ENCODE data around the gene TDG. TPM values are rescaled to one million over a fixed set of nuclear protein-coding genes. Genes with fewer than 3 reads are reported as not detected.
A peak's percentile ranks its signal among the peaks of the same experiment; 100 is the strongest.
"Not testable (repeated sequence)": the region's sequence is repeated elsewhere in the genome, so short reads cannot be mapped to it uniquely, and the experiment has no call there.

TDG gene
- total RNA-seq, 1 experiment from 2014 or later, result 20.2 TPM

DNA sequence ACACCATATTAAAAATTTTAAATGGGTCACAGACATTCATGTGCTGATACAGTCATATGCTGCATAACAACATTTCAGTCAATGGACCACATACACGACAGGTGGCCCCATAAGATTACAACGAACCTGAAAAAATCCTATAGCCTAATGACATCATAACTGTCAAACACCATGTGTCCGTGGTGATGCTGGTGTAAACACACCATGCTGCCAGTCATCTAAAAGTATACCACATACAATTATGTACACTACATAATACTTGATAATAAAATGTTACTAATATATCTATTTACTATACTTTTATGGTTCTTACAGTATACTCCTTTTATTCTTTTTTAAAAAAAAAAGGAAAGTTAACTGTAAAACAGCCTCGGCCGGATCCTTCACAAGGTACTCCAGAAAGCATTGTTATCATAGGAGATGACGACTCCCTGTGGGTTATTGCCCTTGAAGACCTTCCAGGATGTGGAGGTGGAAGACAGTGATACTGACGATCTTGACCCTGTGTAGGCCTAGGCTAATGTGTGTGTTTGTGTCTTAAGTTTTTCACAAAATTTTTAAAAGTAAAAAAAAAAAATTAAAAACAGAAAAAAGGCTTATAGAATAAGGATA lies 5.0 kb upstream of the TDG start:
- no peak for DNase-seq (ENCODE audit: low read depth)

DNA sequence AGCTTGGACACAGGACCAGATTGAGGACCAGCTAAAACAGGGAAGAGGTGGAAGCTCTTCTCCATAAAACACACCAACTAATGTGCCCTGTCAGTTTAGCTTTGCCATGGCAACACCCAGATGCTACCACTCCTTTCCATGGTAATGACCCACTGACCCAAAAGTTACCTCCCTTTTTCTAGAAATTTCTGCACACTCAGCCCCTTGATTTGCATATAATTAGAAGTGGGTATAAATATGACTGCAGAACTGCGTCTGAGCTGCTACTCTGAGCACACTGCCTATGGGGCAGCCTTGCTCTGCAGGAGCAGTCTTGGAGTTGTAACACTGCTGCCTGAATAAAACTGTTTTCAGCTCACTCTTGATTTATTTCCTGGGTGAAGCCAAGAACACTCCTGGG lies 3.2 kb upstream of the TDG start:
- DNase-seq (ENCODE audit: low read depth), result no peak

DNA sequence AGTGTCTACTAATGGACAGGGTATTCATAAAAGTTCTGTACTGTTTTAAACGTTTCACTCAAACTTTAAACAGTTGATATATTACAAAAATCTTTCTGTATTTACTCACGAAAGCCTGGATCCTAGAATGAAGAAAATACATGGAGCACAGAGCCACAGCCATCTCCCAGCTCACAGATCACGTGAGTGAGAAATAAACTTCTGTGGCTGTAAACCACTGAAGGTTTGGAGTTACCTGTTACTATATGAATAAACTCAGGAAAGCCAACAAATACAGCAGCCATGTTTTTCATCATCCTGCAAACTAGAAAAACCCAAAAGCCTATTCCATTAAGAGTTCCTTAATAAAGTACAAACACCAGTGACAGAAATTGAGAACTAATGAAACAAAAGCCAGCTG lies 867 bp upstream of the TDG start:
- no peak for DNase-seq (ENCODE audit: low read depth)

DNA sequence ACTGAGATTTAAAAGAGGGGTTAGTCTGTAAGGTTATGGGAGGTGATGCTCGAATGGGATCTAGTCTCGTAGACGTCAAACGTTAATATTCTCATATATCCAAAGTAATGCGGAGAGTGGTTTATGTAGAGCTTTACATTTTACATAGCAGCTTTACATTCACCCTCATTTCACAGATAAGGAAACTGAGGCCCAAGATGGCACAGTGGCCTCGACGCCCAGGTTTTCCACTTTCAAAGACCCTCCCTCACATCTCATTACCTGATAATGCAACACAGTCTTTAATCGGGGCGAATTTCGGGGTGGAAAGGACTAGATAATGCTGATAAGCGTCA lies 450 bp upstream of the TDG start:
- DNase-seq (ENCODE audit: low read depth), result no peak

DNA sequence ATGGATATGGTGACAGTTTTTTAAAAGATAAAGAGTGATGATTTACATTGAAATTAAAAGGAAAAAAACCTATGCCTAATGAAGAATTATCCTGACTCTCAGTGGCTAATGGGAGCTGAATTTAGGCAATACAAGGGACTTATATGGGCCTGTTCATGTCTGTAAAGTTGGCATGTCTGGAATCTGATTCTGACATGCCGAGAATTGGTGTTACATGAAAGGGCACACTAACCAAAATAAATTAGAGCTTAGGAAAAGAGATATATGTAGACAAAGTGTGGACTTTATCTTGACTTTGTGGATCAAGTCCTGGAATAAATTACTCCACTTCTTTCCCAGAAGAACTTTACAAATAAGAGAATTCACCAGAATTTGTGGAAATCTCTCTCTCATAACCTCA lies 1.1 kb downstream of the TDG start:
- peak; percentile 7 for DNase-seq (ENCODE audit: low read depth)

DNA sequence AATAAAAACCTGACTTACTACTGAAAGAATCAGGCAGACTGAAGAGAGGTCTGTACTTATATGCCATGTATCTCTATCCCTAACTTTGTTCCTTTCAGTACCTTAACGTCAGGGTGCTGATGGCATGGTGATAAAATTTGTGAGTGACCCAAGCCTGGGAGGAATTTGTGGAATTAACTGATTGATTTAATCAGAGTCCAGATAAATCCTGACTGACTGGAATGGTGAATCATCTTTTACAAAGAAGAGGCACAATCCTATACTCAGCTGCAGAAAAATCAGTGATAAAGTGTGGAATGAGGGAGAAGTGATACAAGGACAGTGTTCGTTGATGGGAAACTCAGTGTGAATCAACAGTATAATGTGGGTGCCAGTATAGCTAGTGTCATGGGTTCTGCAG lies 3.7 kb downstream of the TDG start:
- no peak for DNase-seq (ENCODE audit: low read depth)

DNA sequence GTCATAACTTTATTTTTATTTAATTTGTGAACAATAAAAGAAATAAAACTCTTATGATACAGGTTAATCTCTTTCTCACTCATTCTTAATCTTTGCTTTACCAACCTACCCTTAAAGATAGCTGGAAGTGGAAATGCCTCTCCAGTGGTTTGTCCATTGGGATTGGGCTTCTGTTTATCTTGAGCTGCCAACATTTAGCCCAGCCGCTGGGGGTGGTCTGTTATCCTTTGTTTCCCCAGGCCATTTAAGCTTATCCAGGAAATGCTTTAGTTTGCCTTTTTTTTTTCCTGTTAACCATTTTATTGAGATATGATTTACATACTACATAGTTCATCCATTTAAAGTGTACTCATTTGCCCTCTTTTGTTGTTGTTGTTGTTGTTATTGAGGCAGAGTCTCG lies 8.2 kb downstream of the TDG start:
- DNase-seq (ENCODE audit: low read depth), result no peak

DNA sequence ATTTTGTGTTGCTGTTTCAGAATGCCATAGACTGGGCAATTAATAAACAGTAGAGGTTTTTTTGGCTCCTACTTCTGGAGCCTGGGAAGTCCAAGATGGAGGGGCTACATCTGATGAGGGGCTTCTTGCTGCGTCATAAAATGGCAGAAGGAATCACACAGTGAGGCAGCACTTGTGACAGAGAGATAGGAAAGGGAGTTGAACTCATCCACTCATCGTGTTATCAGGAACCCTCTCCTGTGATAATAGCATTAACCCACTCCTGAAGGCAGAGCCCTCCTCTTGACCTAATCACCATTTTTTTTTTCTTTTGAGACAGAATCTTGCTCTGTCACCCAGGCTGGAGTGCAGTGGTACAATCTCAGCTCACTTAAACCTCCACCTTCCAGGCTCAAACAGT lies 9.7 kb downstream of the TDG start:
- DNase-seq (ENCODE audit: low read depth), result no peak

DNA sequence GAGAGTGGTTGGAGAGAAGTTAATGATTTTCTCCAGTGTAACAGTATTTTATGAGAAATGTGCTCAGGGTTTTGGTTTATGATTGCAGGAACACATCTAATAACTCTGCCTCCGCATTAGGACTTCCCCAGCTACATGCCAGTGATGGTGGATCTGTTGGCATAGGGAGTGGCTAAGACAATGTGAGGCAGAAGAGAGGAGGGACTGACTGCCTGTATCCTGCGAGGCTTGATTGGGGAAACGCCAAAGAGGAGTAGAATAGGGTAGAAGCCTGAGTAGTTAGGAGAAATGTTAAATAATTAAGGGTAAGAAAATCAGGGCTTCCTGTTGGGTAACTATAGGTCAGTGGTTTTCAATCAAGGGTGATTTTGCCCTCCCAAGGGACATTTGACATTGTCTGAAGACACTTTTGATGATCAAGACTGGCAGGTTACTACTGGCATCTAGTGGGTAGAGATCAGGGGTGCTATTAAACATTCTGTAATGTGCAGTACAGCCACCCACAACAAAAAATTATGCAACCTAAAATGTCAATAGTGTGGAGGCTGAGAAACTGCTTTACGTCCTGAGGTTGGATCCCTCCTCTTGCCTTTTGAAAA lies 12.8 kb downstream of the TDG start:
- no peak for DNase-seq (ENCODE audit: low read depth)

DNA sequence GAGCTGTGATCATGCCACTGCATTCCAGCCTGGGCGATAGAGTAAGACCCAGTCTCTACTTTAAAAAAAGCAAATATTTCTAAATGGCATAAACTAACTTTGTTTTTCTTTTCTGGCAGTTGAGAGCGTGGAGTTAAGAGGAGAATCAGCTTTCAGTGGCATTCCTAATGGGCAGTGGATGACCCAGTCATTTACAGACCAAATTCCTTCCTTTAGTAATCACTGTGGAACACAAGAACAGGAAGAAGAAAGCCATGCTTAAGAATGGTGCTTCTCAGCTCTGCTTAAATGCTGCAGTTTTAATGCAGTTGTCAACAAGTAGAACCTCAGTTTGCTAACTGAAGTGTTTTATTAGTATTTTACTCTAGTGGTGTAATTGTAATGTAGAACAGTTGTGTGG lies 21.2 kb downstream of the TDG start:
- DNase-seq (ENCODE audit: low read depth), result no peak

DNA sequence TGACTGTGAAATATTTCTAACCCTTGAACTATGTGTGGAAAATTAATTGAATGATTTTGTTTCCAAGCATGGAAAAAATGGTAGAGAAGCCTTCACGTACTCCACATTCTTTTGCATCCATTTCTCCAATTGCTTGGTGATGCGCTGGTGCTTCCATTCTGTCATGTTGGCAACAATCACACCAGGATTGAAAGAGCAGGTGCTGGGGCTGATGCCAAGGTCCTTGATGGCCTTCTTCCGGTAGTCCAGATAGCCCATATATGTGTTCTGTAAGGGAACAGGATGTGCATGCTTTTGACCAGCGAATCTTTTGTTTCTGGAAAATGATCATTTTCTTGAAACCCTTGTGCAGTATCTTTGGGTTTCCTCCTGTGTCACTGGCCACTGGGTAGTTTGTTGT lies 28.6 kb downstream of the TDG start:
- no peak for DNase-seq (ENCODE audit: low read depth)

DNA sequence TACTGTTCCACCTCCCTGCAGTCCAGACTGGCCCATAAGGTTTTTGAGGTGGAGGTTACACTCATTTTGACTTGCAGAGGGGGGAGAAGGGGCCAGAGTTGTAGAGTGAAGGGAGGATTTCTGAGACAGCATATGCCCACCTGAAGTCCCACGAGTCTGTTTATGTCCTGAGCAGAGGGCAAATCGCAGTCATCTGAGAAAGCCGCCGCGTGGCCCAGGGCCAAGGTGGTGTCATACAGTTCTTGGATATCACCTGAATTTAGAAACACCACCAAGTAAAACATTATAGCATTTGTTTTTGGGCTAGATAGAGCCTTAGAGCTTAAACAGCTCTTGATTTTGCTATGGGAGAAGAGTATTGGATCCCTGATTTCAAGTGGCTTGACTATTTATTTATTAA lies 30.9 kb downstream of the TDG start:
- DNase-seq (ENCODE audit: low read depth), result no peak

DNA sequence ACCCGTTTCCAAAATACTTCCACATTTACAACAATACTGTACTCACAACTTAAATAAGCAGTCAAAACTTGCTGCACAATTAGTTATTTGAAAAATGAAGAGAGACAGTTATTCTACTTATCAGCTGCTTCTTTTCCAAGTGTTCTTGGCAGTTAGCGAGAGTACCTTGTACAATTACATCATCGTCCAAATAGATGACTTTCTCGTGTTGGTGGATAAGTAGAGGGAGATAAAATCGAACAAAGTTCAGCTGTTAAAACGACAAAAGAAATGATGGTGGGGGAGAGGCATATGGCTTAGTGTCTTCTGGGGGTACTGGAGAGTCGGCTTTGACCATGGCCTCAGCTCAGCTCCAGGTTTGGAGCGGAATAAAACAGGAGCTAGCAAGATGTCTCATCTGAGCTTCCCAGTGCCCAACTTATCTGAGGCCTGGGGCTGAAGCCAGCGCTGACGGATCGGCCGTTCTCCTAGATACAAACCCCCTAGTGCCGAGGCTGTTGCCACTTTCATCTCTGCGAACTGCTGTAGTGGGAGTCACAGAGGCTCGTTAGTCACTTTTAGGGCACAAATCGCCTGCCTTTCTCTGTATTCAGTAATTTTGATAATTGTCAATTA lies 31.7 kb downstream of the TDG start:
- DNase-seq (ENCODE audit: low read depth), result no peak

DNA sequence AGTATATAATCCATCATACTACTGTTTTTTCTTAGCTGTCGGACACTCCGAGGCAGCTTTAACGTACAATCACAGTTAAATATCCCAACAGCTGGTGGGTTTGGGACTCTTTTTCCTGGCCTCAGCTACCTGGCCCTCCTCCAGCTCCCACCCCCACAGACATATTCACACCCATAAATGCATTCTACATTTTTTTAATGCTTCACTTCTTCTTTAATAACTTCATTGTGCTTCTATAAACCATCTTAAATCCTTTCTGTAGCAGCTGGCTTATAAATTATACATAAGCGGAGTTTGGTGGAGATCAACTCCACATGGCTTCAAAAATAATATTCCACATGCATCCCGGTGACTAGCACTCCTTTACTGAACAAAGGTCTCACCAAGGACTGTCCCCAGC lies 33.3 kb downstream of the TDG start:
- DNase-seq (ENCODE audit: low read depth), result no peak

DNA sequence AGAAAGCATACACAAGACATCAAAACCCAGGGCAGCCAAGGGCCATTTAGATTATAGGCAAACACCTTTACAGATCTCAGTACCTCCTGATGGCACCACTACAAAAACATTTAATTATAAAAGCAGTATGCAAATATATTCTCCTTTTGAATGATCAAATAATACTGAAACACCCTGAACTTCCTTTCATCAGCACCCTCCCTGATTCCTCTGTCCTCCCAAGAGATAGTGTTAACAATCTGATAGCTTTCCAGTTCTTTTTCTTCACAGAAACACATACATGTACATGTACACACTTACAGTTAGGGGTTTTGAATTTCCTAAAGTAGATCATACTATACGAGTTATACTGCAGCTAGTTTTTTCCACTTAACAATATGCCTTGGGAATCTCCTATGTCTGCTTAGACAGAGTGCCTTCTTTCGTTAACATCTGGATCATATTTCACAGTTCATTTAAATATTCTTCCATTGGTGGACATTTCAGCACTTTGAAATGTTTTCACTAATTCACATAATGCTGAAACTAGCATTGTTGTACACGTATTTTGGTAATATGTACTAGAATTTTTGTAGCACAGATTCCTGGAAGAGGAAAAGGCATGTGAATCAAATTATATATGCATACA lies 35.2 kb downstream of the TDG start:
- peak; percentile 9 for DNase-seq (ENCODE audit: low read depth)

DNA sequence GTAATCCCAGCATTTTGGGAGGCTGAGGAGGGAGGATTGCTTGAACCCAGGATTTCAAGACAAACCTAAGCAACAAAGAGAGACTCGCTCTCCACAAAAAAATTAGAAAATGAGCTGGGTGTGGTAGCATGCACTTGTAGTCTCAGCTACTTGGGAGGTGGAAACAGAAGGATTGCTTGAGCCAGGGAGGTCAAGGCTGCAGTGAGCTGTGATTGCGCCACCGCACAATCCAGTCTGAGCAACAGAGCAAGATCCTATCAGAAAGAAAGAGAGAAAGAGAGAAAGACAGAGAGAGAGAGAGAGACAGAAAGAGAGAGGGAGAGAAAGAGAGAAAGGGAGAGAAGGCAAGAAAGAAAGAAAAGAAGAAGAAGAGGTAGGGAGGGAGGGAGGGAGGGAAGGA lies 37.0 kb downstream of the TDG start:
- DNase-seq (ENCODE audit: low read depth), result no peak

DNA sequence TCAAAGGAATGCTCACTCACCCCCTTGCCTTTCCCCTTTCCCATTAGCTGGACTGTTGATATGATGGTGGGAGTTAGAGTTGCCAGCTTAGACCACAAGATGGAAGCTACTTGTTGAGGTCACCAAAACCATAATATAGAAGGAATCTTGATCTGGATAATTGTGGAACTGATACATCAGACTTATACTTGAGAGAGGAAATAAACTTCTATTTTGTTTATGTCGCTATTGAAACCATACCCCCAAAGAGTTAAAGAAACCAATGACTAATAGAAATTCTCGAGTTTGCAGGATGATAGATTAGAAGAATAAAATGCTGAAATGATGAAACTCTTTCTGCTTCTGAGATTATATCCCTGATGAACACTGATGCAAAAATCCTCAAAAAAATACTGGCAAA lies 37.9 kb downstream of the TDG start:
- DNase-seq (ENCODE audit: low read depth), result no peak

DNA sequence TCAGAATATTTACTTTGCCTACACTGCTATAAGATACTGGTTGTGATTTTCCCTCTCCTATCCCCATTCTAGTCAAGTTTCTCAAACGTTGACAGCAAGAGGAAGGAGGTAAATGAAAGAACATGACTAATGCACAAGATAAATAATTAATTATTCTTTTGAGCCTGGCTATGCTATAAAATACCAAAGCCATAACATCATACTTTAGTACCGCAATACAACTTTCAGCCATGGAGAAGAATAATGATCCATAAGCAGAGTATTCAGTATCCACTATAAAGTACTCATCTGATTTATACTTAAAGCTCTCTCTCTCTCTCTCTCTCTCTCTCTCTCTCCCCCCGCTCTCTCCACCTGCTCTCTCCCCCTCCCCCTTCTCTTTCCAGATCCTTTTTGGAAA lies 41.3 kb downstream of the TDG start:
- peak; percentile 37 for DNase-seq (ENCODE audit: low read depth)

DNA sequence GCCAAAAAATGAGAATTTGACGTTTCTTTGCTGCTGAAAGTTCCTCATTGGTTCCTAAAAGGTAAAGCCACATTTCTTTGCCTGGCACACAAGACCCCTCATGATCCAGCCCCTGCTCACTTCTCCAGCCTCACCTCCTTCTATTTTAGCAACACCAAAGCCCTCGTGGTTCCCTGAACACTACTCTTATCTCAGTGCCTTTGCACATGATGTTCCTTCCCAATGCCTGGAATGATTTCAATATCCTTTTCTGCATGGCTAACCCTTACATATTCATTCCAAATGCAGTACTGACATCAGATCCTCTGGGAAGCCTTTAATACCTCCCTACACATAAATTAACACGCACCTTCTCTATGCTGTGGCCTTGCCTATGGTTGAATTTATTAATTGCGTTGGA lies 44.4 kb downstream of the TDG start:
- DNase-seq (ENCODE audit: low read depth), result no peak

DNA sequence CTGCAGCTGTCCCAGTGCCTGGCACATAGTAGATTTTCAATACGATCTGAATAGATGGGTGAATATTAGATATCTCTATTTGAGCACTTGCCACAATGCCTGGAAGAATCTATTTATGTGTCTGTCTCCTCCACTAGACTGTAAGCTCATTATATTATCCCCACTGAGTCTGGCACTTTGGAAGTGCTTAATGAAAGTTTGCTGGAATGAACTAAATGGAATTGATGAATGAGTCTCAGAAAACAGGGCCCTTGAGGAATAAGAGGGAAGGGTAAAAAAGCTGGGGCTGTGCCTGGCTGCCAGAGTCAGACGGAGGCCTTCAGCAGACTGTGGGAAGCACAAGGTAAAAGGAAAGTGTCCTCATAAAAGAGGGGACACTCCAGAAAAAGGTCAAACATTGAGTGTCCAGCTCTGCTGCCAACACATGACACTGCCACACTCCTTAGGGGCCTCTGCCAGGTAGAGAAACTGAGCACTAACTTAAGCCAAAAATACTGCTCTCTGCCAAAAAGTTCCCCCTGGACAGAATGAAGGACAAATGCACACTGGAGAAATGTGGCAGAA lies 45.0 kb downstream of the TDG start:
- no peak for DNase-seq (ENCODE audit: low read depth)

DNA sequence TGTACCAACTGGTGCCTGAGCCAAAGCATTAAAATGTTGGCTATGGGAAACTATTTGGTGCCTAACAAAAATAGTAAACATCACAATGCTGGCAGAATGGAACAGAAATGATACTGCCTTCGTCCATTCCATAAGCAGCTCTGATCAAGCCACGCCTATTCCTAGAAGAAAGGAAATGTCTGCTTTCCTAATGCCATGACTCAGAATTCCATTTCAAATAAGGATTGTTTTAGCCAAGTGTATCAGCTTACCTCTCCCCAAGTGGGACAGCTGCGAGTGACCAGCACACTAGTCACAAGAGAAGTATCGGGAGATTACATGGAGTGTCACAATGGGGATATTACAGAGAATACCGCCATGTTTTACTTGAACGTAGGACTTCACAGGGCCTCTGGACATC lies 45.6 kb downstream of the TDG start:
- peak; percentile 83 for DNase-seq (ENCODE audit: low read depth)

DNA sequence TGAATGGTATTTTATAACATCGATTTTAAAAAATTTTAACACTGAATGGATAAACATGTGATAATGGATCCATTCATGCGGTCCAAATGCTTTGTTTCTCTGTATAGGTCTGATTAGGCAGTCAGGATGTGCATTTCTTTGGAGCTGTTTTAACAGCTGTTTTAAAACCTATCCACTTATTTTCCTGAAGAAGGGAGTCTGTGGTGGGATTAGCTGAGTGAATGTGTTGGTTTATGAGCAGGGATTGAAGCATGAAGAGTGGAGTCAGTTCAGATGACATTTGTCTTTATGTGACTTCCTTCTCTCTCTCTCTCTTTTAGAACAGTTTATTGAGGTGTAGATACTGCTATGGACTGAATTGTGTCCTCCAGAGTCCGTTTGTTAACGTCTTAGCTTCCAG lies 46.7 kb downstream of the TDG start:
- no peak for DNase-seq (ENCODE audit: low read depth)

DNA sequence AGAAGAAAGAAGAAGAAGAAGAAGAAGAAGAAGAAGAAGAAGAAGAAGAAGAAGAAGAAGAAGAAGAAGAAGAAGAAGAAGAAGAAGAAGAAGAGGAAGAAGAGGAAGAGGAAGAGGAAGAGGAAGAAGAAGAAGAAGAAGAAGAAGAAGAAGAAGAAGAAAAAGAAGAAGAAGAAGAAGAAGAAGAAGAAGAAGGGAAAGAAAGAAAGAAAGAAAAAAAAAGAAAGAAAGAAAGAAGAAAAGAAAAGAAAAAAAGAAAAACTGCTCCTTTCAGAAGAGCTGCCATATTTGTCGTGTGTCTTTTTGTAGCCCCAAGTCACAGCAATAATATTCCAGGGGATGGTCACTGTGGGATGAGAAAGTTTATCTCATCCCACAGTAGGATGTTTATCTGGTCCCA lies 56.2 kb downstream of the TDG start:
- not testable (repeated sequence) for DNase-seq (ENCODE audit: low read depth)
